NCI-H128 (cell line): ENCODE data around the gene ISG15.
"Not testable (repeated sequence)": the region's sequence is repeated elsewhere in the genome, so short reads cannot be mapped to it uniquely, and the experiment has no call there.

Experiments
- DNase-seq: peaks from one replicate; lab custom pipeline; 2025; ENCODE audit not compliant: unreplicated experiment; lab: John Stamatoyannopoulos, UW

Gene ISG15

DNA sequence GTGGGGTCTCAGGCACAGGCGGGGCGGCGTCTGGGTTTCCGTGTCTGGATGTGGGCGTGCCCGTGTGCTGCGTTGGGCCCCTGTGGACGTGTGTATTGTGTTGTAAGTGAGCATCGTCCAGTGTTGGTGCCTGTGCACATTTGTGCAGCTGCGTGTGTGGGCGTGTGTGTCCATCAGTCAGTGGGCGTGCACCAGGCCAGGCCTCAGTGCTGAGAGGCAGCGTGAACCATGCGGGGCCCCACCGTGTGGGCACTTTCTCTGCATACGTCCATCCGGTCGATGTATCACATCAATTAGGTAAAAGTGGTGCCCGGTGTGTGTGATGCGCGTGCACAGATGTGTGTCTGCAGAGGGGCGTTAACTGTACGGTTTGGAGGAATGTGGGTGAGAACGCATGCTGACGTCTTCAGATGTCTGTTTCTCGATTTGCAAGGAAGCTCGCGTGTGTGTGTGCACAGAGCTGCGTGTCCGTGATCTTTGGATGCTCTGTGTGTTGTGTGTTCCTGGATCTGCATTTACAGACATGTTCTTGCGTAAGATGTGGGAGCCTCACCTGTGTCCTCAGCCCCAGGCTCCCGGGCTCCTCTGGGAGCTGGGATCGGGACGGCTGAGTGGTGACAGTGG, 31.3 kb downstream of the ISG15 start:
- no peak for DNase-seq

DNA sequence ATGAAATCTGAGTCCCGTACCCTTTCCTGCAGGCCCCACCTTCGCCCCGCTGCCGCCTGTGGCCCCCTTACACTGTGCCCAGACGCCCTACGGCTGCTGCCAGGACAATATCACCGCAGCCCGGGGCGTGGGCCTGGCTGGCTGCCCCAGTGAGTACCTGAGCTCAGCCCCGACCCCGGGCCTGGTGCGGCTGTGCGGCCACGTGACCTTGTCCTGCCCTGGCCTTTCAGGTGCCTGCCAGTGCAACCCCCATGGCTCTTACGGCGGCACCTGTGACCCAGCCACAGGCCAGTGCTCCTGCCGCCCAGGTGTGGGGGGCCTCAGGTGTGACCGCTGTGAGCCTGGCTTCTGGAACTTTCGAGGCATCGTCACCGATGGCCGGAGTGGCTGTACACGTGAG, 31.8 kb downstream of the ISG15 start:
- DNase-seq, result no peak

DNA sequence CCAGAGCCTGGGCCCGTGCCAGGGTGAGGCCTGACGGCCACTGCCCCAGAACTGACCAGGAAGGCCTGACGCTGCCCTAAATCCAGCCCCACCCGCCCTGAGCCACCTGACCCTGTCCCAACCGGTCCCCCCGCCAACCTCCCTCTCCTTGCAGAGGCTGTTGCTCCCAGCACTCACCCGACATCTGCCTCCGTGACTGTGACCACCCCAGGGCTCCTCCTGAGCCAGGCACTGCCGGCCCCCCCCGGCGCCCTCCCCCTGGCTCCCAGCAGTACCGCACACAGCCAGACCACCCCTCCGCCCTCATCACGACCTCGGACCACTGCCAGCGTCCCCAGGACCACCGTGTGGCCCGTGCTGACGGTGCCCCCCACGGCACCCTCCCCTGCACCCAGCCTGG, 32.9 kb downstream of the ISG15 start:
- DNase-seq, result no peak

DNA sequence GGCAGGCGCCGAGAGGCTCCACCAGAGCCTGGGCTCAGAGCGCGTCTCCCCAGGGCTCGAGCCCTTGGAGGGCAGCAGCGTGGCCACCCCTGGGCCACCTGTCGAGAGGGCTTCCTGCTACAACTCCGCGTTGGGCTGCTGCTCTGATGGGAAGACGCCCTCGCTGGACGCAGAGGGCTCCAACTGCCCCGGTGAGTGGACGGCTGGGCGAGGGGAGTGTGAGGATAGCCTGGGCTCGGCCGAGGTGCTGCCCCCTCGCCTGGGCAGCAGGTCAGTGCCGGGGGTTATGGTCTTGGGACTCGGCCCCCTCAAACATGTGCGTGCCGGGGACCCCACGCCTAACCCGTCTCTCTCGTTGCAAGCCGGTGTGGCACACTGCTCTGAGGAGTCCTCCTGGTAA, 33.5 kb downstream of the ISG15 start:
- no peak for DNase-seq

DNA sequence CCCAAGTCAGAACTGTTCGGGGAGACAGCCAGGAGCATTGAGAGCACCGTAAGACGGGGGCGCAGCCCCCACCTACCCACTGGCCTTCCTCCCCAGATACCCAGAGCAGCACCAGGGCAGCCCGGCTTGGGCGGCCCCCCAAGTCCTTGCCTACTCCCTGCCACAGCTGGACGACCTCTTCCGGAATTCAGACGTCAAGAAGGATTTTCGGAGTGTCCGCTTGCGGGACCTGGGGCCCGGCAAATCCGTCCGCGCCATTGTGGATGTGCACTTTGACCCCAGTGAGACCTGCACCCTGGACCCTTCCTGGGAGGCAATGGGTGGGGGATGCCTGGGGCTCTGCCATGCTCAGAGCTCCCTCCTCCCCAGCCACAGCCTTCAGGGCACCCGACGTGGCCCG, 34.1 kb downstream of the ISG15 start:
- DNase-seq, result no peak

DNA sequence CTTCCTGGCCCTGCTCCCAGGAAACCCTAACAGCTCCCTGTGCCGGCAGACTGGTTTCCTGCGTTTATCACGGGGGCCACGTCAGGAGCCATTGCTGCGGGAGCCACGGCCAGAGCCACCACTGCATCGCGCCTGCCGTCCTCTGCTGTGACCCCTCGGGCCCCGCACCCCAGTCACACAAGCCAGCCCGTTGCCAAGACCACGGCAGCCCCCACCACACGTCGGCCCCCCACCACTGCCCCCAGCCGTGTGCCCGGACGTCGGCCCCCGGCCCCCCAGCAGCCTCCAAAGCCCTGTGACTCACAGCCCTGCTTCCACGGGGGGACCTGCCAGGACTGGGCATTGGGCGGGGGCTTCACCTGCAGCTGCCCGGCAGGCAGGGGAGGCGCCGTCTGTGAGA, 34.7 kb downstream of the ISG15 start:
- DNase-seq, result no peak

DNA sequence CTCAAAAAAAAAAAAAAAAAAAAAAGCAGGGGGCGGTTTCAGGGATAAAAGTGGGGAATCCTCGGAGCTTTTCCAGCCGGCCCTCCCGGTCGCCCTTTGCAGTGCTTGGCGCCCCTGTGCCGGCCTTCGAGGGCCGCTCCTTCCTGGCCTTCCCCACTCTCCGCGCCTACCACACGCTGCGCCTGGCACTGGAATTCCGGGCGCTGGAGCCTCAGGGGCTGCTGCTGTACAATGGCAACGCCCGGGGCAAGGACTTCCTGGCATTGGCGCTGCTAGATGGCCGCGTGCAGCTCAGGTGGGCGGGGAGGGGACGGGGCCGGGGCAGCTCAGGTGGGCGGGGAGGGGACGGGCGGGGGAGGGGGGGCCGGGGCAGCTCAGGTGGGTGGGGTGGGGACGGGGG, 35.5 kb downstream of the ISG15 start:
- DNase-seq, result no peak

DNA sequence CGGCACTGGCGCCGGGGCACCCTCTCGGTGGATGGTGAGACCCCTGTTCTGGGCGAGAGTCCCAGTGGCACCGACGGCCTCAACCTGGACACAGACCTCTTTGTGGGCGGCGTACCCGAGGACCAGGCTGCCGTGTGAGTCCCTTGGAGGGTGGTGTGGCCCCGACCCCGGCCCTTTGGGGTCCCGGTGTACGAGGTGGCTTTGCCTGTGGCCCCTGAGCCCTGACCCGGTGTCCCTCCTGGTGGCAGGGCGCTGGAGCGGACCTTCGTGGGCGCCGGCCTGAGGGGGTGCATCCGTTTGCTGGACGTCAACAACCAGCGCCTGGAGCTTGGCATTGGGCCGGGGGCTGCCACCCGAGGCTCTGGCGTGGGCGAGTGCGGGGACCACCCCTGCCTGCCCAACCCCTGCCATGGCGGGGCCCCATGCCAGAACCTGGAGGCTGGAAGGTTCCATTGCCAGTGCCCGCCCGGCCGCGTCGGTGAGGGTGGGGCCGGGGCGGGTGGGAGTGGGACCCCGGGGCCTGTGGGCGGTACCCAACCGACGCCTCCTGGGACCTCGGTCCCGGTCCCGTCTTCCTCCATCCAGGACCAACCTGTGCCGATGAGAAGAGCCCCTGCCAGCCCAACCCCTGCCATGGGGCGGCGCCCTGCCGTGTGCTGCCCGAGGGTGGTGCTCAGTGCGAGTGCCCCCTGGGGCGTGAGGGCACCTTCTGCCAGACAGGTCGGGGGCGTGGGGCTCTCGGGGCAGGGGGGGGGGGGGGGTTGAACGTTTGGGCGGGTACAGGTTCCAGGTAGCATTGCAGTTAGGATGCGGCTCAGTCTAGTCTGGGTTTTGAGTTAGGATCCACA, 36.2 kb downstream of the ISG15 start:
- no peak for DNase-seq

DNA sequence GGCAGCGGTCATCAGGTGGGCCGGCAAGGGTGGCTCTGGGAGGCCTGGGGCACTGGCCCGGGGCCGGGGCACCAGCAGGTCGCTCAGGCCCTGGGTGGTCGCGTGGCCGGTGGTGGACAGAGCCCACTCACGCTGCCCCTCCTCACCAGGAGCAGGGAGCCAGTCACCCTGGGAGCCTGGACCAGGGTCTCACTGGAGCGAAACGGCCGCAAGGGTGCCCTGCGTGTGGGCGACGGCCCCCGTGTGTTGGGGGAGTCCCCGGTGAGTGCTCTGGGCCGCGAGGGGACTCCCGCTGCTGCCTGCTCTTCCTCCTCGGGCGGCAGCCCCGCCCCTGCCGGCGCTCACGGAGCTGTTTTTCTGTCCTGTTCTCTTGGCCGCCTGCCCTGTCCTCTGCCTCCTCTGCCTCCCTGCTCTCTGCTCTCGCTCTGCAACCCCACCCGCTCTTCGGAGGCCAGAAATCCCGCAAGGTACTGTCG, 37.3 kb downstream of the ISG15 start:
- no peak for DNase-seq

DNA sequence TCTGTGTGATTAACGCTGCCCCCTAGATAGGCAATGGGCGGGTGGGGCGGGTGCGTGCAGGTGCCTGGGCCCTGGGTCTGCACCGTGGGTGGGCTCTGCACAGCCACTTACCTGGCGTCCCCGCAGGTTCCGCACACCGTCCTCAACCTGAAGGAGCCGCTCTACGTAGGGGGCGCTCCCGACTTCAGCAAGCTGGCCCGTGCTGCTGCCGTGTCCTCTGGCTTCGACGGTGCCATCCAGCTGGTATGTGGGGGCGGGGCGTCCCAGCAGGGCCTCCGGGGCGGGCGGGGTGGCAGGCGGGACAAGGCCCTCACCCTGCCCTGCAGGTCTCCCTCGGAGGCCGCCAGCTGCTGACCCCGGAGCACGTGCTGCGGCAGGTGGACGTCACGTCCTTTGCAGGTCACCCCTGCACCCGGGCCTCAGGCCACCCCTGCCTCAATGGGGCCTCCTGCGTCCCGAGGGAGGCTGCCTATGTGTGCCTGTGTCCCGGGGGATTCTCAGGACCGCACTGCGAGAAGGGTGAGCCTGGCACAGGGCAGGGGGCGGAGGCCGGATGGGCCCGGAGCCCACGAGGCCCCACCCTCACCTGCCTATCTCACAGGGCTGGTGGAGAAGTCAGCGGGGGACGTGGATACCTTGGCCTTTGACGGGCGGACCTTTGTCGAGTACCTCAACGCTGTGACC, 38.0 kb downstream of the ISG15 start:
- DNase-seq, result no peak

DNA sequence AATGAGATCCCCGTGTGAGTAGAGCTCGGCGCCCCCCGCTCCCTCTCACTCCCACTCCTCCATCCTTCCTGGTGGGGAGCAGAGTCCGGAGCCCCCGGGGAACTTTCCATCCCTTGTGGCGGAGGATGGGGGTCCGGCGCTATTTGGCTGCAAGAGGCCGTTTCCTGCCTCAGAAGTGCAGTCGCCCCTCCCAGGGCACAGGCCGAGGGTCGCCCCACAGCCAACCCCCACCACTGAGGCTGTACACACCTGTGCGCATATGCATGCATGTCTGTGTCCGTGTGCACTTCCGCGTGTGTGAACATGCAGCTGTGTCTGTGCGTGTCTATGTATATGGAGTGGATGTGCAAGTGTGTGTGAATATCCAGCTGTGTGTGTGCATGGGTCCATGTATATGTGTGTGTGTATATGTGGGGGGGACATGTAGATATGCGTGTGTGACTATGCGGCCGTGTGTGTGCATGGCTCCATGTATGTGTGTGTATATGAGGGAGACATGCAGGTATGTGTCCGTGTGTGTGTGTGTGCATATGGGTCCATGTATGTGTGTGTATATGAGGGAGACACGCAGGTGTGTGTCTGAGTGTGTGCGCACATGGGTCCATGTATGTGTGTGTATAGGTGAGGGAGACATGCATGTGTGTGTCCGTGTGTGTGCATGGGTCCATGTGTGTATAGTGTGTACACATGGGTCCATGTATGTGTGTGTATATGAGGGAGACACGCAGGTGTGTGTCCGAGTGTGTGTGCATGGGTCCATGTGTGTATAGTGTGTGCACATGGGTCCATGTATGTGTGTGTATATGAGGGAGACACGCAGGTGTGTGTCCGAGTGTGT, 38.9 kb downstream of the ISG15 start:
- no peak for DNase-seq

DNA sequence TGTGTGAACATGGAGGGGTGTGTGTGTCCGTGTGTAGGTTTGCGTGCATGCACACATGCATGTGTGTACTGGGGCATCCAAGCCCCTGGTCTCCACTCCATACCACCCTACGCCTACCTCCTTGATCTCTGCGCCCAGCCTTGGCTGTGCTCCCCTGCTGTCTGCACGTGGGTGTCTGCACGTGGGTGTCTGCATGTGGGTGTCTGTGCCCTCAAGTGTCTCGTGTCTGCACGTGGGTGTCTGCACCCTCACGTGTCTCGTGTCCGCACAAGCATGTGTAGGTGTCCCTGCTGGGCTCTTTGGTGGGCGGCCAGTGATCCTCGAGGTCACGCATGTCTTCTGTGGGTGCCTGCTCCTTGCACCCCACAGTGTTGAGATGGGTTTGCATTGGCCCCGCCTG, 39.7 kb downstream of the ISG15 start:
- no peak for DNase-seq

DNA sequence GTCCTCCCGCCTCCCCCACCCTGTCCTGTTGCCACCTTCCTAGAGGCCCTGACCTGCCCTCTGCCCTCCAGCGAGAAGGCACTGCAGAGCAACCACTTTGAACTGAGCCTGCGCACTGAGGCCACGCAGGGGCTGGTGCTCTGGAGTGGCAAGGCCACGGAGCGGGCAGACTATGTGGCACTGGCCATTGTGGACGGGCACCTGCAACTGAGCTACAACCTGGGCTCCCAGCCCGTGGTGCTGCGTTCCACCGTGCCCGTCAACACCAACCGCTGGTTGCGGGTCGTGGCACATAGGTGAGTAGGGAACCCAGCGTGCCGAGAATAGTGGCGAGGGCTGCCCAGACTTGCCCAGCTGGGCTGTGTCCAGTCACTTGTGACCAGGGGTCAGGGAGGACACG, 40.4 kb downstream of the ISG15 start:
- DNase-seq, result no peak

DNA sequence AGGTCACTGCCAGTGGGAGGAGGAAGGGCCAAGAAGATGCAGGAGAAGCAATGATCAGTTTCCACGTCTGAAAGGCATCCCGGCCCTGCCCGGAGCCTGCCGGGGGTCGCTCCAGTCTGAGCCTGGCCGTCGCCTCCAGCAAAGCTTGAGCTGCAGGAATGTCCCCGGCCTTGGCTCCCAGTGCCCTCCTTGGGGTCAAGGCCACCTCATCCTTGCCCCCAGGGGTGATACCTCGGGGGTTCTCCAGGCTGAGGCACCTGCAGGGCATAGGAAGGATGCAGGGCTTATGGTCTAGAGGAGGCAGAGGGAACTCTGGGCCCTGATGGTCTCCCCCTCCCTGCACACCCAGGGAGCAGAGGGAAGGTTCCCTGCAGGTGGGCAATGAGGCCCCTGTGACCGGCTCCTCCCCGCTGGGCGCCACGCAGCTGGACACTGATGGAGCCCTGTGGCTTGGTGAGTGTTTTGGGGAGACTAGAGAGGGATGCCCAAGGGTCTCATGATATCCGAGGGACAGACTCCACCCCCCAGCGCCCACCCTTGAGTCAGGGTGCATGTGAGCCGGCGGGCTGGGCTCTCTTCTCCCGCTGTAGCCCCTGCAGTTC, 40.9 kb downstream of the ISG15 start:
- no peak for DNase-seq

DNA sequence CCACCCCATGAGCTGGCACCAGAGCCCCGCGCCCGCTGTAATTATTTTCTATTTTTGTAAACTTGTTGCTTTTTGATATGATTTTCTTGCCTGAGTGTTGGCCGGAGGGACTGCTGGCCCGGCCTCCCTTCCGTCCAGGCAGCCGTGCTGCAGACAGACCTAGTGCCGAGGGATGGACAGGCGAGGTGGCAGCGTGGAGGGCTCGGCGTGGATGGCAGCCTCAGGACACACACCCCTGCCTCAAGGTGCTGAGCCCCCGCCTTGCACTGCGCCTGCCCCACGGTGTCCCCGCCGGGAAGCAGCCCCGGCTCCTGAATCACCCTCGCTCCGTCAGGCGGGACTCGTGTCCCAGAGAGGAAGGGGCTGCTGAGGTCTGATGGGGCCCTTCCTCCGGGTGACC, 41.7 kb downstream of the ISG15 start:
- no peak for DNase-seq

DNA sequence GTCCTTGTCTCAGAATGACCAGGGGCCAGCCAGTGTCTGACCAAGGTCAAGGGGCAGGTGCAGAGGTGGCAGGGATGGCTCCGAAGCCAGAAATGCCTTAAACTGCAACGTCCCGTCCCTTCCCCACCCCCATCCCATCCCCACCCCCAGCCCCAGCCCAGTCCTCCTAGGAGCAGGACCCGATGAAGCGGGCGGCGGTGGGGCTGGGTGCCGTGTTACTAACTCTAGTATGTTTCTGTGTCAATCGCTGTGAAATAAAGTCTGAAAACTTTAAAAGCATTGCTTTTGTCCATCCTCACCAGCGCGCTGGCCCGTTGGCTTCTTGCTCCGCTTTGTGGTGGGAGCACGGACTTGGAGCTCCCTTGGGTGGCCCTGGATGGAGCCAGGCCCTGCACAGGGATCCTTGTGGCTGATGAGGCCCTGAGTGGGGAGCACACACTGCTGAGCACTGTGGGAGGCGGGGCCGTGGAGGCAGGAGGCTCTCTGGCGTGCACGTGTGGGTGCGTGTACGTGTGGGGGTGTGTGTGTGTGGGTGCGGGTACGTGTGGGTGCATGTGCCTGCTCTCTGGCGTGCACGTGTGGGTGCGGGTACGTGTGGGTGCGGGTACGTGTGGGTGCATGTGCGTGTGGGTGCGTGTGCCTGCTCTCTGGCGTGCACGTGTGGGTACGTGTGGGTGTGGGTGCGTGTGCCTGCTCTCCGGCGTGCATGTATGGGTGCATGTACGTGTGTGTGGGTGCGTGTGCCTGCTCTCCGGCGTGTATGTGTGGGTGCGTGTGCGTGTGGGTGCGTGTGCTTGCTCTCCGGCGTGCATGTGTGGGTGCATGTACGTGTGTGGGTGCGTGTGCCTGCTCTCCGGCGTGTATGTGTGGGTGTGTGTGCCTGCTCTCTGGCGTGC, 42.8 kb downstream of the ISG15 start:
- DNase-seq, result no peak

DNA sequence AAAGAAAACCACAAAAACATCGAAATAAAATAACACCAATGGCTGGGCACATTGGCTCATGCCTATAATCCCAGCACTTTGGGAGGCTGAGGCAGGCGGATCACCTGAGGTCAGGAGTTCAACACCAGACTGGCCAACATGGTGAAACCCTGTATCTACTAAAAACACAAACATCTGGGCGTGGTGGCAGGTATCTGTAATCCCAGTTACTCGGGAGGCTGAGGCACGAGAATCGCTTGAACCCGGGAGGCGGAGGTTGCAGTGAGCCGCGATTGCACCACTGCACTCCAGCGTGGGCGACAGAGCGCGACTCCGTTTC, 44.4 kb downstream of the ISG15 start:
- DNase-seq, result not testable (repeated sequence)

DNA sequence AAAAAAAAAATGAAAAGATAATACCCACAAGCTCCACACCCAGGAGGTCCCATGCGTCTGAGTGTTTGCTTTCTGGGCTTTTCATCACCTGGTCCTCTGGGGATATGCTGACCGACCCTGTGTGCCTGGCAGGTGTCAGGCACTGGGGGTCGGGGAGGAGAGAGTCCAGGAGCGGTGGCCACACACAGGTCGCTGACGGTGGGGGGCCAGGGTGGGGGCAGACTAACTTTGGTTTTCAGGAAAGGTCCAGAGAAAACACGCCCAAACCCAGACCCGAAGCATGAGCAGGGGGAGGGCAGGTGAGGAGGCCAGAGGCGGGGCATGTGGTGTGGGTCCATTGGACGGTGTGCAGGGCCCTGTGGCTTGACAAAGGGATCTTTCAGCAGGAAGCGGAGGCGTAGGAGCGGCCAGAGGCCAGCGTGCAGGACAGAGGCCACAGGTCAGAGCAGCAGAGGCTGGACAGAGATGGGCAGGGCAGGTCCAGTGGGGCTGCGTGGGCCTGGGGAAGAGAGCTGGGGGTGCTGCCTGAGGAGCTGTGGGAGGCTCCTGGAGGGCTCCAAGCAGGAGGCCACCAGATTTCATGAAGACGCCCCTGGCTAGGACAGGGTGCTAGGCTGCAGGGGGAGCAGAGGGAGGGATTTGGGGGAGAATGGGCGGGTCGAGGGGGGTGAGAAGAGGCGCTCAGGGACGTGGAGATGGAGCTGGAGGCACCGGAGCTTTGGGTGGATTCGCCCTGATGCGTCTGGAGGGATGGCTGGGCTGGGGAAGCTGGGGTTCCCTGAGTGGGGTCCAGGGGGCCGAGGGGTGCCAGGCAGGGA, 45.0 kb downstream of the ISG15 start:
- no peak for DNase-seq

DNA sequence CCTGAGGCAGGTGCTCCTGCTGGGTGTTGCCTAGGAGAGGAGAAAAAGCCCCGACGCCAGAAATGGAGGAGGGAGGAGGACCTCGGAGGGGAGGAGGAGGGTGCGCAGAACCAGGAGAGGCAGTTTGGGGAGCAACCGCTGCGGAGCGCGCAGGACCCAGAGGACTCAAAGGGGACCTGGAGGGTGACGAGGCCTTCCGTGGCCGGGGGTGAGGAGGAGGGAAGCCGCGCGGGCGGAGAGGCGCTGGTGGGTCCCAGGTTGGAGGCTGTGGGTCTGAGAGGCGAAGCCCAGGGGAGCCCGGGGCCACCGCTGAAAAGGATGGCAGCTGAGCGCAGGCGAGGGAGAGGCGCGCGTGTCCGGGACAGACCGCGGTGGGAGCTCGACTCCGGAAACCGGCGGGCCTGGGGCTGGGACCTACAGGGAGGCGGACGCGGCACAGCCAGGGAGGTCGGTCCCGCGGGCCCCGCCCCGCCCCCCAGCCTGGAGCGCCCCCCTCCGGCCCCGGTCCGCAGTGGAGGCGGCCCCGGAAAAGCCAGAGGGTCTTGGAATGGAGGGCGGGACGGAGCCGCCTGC, 45.7 kb downstream of the ISG15 start:
- no peak for DNase-seq
